Kidney epithelial cell (primary cell): ENCODE data around the gene E2F2. TPM values are rescaled to one million over a fixed set of nuclear protein-coding genes. Genes with fewer than 3 reads are reported as not detected.

Source experiments
- DNase-seq: peaks from one replicate; pipeline ENCODE4 v3.0.0-alpha.2; 2010; ENCODE audit warnings: low read depth
- H3K27me3 ChIP-seq: 2 replicates; pipeline ENCODE4 v1.6.0; 2011; ENCODE audit warnings: low read length; ENCODE audit not compliant: control insufficient read depth, insufficient read depth
- H3K36me3 ChIP-seq: 2 replicates; pipeline ENCODE4 v1.5.1; 2011; ENCODE audit warnings: low read length; ENCODE audit not compliant: control insufficient read depth, insufficient read depth
- H3K4me3 ChIP-seq: 2 replicates; pipeline ENCODE4 v1.5.1; 2011; ENCODE audit warnings: low read depth, mild to moderate bottlenecking, control low read depth, low read length
- total RNA-seq: library from RNA; depleted of rRNA; stranded (reverse); fragments of >200 nt; gene quantifications from 2 replicates; pipeline ENCODE4 v1.2.3, GENCODE V29; 2015
- TF ChIP-seq, protein P1 (sequence below): IDR thresholded peaks from 2 replicates; pipeline ENCODE4 v1.5.1; 2011; ENCODE audit warnings: mild to moderate bottlenecking, moderate library complexity, low read length, control low read depth, inconsistent platforms; ENCODE audit not compliant: insufficient read depth, poor library complexity, severe bottlenecking

E2F2 gene
- total RNA-seq, 1 donor from 2014 or later = 0.13 TPM

DNA sequence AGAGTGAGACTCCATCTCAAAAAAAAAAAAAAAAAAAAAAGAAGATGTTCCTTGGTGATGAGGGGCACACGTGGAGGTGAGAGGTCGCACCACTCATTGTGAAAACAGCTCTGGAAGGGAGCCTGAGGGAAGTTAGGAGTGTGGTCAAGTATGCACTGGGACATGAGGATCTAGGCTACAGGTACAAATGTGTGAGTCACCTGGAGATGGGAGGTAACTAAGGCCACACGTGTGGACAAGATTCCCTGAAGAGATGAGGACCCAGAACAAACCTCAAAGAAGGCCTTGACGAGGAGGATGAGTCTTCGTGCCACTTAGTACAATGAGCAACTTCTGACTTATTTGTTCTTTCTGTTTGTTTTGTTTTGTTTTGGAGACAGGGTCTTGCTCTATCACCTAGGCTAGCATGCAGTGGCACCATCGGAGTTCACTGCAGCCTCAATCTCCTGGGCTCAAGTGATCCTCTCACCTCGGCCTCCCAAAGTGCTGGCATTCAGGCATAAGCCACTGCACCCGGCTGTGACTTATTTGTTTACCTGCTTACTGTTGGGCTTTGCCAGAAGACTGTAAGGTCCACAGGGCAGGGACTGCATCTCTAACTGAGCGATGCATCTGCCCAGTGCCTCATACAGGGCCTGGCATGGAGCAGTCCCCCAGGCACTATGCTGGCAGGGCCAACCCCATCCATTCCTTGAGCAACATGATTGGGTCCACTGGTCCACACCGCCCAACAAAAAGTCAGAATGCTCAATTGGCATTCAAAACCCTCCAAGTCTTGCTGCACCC, 53.5 kb downstream of the E2F2 start:
- TF ChIP-seq, protein P1, sequence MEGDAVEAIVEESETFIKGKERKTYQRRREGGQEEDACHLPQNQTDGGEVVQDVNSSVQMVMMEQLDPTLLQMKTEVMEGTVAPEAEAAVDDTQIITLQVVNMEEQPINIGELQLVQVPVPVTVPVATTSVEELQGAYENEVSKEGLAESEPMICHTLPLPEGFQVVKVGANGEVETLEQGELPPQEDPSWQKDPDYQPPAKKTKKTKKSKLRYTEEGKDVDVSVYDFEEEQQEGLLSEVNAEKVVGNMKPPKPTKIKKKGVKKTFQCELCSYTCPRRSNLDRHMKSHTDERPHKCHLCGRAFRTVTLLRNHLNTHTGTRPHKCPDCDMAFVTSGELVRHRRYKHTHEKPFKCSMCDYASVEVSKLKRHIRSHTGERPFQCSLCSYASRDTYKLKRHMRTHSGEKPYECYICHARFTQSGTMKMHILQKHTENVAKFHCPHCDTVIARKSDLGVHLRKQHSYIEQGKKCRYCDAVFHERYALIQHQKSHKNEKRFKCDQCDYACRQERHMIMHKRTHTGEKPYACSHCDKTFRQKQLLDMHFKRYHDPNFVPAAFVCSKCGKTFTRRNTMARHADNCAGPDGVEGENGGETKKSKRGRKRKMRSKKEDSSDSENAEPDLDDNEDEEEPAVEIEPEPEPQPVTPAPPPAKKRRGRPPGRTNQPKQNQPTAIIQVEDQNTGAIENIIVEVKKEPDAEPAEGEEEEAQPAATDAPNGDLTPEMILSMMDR = no peak
- H3K4me3 ChIP-seq = no peak overlapping the region
- DNase-seq = no peak
- H3K36me3 ChIP-seq = no peaks in the 10 kb centered on the region
- H3K27me3 ChIP-seq = peaks cover 3% of the 10 kb centered on the region

DNA sequence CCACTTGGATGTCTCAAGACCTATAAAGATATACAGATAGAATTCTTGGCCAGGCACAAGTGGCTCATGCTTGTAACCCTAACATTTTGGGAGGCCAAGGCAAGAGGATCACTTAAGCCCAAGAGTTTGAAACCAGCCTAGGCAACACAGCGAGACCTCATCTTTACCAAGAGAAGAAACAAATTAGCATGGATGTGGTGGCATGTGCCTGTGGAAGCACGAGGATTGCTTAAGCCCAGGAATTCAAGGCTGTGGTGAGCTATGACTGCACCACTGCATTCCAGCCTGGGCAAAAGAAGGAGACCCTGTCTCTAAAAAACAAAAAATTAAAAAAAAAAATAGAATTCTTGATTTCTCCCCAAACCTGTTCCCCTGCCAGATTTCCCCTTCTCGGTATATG, 55.4 kb downstream of the E2F2 start:
- no peaks in the 10 kb centered on the region for H3K36me3 ChIP-seq
- TF ChIP-seq, protein P1 = no peak
- DNase-seq = no peak

DNA sequence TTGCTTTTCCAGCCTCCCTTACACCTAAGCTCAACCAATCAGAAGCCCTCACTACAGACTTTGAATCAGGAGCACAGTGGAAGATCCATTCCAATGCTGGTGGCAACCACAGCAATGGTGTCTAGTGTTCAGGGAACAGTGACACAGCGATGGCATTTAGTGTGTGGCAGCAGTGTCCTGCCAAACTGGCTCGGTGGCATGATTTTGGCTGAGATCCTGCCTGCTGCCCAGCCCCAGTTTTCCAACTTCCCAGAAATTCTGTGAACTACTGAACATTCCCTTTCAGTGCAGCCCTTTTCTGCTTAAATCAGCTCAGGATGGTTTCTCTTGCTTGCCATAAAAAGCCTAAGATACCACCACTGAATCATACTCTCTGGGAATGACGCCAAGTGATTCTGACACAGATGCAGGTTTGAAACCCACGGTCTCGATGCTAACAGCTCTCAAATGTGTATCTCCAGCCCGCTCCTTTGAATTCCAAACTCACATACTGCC, 55.9 kb downstream of the E2F2 start:
- Histone ChIP-seq H3K27me3 (no peaks in the 10 kb centered on the region), H3K4me3 (no peak overlapping the region), H3K36me3 (no peaks in the 10 kb centered on the region)
- peak; percentile 51 for DNase-seq
- TF ChIP-seq, protein P1 = no peak

More for the DNA sequence above, 55.4 kb downstream of the E2F2 start:
- Histone ChIP-seq H3K4me3 (no peak overlapping the region), H3K27me3 (no peaks in the 10 kb centered on the region)

DNA sequence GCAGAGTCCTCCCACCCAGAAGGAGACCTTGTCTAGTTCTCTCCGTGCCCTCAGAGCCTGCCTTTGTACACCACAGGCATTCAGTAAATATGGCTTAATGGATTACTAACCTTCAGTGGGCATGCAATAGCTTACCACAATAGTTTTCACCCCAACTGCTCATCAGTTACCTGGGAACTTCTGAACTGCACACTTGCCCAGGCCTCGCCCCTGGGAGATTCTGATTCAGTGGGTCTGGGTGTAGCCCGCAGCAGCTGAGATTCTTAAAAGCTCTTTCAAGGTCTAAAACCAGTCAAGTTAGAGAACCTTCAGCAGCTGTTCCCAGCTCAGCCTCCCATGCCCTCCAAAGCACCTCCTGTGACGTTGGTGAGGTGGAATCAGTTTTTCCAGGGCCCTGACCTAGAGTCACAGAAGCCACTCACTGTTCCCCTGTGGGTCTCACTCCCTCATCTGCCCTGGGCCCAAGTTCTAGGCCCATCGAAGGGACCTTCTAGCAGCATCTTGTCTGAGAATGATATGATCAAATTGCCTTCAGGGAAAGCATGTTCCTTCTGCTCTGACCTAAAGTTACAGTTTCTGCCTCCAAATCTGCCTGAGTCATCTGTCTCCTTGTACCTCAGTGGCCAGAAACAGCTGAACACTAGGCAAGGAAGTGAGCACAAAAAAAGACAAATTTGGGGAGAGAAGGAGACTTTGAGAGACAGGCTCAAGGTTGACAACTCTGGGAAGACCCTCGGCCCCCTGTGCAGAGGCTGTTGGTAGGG, 57.8 kb downstream of the E2F2 start:
- Histone ChIP-seq H3K4me3 (no peak overlapping the region), H3K27me3 (no peaks in the 10 kb centered on the region), H3K36me3 (no peaks in the 10 kb centered on the region)
- TF ChIP-seq, protein P1 = no peak
- DNase-seq = peak; percentile 57

DNA sequence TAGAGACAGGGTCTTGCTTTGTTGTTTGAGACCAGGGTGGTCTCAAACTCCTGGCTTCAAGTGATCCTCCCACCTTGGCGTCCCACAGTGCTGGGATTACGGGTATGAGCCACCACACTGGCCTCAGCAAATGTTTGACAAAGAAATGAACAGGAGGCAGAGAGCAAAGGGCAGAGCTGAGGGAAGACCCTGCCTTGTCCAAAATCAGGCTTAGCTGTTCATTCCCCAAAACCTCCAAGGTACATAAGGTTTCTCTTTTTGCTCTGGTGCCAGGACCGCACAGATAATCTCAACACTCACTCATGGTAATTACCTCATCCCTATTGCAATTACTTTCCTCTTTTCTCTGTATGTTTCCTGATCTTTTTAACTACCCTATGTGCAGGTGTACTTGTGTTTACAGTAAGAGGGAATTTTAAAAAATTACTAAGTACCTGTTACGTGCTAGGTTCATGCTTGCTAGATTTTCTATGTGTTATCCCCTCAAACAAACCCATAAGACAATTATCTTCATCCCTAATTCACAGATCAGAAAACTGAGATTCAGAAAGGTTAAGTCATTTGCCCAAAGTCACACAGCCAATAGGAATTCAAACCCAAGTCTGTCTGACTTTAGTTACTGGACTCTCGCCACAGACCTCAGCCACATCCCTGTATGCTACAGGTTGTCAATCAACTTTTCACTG, 58.5 kb downstream of the E2F2 start:
- Histone ChIP-seq H3K4me3 (no peak overlapping the region), H3K27me3 (no peaks in the 10 kb centered on the region), H3K36me3 (no peaks in the 10 kb centered on the region)
- DNase-seq = no peak
- TF ChIP-seq, protein P1 = no peak
